ENCODE data around the gene NUP210.
"Not testable (repeated sequence)": the region's sequence is repeated elsewhere in the genome, so short reads cannot be mapped to it uniquely, and the experiment has no call there.

The NUP210 gene

DNA sequence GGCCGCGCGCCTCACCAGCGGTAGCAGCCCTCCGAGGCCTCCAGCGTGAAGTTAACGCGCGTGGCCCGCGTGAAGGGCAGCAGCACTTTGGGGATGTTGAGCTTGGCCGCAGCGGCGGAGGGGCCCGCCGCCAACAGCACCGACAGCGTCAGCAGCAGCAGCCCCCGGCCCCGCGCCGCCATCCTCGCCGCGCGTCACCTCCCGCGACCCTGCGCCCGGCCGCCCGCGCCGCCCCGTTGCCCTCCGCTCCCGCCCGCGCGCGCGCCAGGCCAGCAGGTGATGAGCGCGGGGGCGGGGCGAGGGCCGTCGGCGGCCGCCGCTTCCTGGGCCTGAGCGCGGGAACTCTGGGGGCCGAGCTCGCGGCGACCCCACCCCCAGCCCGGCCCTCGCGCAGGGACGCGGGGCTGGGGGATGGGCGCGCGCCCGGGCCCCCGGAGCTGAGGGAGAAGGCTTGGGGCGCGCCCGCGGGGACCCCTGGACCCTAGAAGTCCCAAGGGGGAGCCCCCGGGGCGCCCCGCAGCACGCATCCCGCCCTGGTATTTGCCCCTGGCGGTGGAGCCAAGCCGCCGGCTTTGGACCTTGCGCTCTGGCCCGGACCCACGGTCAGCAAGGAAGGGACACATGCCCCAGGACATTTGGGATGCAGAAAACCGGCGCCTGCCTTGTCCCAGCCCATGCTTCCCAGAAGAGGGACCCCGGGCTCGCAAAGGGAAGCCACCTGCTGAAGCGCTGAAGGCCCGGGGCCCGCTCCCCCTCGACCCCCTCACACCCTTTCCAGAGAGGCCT lies at the start of gene NUP210:
NUP210 (minus strand) TSS at position 278 of the 786 bp plus-strand sequence; CDS start at position 182, 96 bp downstream.
- DNase-seq = peak; percentile 85
- ATAC-seq = peak; percentile 41

DNA sequence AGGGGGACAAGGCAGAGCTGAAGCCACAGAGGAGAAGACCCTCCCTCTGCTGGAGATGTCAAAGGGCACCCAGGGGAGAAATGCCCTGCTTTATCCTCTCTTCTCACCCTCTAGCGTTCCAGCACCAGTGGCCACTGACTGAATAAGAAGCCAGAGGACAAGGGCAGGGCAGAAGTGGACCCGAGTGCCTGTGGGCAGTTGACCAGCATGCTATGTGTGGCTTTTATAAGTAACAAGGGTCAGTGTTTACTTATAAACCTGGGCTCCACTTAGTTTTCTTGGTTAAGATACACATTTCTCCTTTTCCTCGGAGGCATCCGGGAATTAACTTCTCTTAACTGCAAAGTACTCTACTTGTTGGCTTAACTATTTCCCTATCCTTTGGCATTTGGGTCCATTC lies 46.7 kb upstream of the NUP210 start:
- ATAC-seq (no peak), DNase-seq (no peak)

DNA sequence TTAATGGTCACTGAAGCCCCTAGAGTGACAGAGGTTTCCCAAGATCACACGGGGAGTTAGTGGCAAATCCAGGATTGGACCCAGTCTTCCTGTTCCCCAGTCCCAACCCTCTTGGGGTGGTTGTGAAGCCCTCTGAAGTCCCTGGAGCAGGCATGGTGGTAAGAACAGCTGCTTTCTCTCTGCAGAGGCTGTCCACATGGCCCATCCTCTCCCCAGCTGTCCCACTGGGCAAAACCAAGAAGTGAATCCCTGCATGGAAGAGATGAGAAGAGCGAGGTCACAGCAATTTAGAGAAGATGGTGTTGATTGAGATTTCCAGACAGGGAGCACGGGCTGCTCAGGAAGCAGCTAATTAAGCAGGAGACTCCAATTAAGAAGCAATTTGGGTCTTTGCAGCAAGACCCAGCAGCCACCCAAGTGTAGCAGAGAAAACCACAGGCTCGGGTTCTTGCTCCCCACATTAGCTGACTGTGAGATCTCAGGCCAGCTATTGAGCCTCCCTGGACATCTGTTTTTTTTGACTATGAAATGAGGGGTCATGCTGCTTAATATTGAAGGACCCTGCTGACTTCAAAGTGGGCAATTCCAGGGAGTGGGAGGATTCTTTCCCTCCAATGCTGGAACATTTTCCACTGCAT lies 45.2 kb upstream of the NUP210 start:
- ATAC-seq (no peak), DNase-seq (no peak)

DNA sequence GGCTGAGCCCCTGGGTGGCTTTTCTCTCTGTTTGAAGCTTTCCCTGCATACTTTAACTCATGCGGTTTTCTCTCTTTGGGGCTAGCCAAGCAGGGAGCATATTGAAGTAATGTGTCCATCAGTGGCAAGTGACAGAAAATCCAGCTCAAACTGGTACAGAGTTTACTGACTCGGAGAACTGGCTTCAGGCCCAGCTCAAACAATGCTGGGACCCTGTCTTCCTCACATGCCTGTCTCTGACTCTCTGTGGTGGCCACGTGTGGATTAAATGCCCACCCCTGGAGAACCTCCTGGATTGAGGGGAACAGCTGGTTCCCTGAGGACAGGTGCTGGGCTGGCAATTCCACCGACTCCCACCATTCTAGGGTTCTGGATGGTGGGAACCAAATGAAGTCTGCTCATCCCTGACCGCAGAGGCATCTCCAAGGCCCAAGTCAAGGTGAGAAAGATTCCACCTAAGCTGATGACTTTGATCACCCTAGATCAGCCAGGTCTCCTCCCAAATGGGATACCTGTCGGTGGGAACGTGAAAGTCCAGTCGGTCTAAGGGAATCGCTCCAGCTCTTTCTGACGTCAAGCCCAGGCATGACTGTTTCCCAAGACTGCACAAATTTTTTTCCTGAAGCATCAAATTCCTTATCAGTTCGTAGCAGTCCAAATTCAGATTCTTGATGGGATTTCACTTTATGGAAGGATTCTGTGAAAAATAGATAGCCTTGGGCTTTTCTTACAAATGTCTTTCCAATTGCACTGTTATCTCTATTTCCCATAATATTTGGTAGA lies 43.7 kb upstream of the NUP210 start:
- DNase-seq = no peak
- ATAC-seq = no peak

DNA sequence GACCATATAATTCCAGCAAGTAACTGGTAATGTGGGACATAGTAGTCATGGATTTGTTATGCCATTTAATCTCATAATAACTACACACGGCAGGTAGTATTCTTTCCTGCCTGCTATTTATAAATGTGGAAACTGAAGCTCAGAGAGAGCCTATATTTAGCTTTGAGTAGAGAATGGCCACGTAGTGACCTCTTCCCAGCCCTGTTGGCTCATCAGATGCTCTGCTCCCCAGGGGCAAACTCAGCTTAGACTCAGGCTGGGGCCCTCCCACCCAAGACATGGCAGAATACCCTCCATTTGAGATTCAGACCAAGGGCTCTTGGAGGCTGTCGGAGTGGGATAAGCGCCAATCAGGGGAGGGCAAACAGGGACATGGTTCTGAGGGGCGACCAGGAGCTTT lies 42.7 kb upstream of the NUP210 start:
- ATAC-seq (no peak), DNase-seq (no peak)

DNA sequence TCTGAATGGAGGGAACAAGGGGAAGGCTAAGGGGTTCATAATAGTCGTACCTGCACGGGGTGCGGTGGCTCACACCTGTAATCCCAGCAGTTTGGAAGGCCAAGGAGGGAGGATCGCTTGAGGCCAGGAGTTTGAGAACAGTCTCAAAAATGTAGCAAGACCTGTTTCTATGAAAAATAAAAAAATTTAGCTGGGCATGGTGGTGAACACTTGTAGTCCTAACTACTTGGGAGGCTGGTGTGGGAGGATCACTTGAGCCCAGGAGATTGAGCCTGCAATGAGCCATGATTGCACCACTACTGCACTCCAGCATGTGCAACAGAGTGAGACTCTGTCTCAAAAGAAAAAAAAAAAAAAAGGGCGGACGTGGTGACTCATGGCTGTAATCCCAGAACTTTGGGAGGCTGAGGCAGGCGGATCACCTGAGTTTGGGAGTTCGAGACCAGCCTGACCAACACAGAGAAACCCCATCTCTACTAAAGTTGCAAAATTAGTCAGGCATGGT lies 42.1 kb upstream of the NUP210 start:
- DNase-seq (no peak), ATAC-seq (no peak)

DNA sequence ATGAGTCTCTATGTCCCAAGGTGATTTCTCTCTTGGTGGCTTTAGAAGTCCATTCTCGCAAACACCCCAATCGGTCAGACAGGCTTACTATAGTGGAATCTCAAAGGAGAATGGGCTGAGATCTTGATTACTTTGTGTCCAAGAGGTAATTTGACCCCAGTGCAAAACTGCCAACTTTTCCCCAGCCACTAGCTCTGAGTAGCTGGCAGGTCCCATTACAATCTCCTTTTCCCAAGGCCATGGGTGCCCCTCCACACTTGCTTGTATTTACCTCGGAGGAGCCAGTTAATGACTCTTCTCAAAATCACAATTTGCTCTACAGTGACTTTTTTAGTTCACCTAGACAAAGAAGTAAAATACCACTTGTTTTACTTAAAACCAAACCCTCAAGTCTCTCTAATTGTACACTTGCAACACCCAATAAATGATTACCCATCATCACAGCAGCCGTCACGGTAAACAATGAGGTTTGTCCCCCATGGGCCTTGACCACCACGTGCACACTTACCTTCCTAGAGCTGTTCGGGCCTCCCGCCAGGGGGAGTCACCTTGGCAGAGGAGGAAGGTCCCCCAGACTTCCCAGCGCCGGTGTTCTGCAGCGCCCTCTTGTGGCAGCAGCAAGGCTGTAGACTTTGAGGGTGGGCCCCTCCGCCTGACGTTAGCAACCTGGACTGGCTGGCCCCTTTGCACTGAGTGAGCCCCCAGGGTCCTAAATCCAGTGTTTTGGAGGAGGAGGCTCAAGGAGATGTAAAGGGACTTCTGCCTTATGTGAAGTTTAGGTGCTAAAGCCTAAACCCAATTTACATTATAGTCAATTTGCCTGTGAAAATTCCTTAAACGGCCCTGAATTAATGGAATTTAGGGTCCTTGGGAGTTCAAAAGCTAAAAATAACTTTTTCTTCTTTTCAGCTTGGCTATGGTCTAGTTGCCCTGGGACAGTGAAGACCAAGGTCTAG lies 41.3 kb upstream of the NUP210 start:
- DNase-seq (peak; percentile 88), ATAC-seq (peak; percentile 88)

DNA sequence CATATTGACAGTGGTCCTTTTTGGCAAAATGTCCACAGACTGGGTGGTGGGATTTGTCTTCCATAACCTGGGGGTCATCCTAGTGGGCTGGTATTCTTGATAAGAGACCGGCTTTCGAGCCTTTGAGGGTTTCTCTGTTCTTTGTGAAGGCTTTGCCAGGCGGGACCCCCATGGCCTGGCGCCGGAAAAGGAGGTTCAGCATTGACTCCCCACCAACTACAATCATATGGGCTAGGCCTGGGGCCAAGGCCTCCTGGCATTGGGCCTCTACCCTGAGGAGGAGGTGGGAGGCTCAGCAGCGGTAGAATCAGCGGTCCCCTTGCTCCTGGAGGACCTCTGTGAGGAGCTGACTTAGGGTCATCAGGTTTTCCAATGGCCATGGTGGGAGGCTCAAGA lies 40.2 kb upstream of the NUP210 start:
- ATAC-seq = no peak
- no peak for DNase-seq

DNA sequence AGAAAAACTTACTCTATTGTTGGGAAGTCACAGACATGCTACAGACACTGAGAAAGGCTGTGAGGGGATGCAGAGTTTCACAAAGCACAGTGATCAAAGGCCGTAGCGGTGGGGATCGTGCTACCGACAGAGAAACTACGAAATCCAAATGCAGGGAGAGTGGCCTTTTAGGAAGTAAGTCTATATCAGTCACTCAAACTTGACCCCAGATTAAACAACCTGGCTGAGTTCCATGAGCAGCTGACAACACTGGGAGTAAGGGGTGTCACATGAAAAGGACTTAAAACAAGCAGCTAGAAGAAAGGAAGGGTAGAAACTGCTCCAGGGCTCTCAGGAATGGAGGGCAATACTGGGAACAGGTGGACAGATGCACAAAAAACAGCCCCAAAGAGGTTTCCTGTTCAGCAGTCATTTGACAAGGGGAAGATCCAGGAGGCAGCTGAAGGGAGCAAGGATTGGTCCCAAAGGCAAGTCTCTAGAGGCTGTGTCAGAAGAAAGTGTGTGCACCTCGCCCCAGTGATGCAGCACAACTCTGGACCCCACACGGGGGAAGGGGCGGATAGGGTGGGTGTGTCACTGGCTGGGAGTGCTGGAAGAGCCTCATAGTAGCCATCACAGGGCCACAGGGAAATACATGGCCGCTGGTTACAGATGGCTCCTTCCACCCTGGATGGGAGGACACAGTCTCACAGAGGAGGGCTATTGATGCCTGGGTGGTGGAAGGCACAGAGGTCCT lies 39.7 kb upstream of the NUP210 start:
- no peak for ATAC-seq

DNA sequence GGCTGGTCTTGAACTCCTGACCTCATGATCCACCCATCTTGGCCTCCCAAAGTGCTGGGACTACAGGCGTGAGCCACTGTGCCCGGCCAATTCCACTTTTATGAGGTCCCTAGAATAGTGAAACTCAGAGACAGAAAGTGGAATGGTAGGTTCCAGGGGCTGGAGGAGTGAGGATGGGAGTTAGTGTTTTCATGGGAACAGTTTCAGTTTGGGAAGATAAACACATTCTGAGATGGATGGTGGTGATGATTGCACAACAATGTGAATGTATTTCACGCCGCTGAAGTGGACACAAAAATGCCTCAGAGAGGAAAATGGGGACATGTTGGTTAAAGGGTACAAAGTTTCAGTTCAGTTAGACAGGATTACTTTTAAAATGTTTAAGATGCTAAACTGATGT lies 37.5 kb upstream of the NUP210 start:
- DNase-seq = no peak
- no peak for ATAC-seq

More for the DNA sequence above, 39.7 kb upstream of the NUP210 start:
- DNase-seq = no peak

DNA sequence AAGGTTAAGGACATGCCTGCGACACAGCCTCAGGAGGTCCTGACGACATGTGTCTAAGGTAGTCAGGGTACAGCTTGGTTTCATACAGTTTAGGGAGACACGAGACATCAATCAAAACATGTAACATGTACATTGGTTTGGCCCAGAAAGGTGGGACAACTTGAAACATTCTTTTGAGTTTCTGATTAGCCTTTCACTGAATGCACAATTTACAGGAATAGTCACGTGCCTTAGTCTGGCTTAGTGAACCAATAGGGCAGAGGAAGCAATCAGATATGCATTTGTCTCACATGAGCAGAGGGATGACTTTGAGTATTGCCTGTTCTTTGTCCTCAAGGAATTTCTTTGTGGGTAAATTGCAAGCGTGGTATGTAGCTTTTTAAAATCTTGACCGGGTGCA lies 35.5 kb upstream of the NUP210 start:
- no peak for DNase-seq
- no peak for ATAC-seq

DNA sequence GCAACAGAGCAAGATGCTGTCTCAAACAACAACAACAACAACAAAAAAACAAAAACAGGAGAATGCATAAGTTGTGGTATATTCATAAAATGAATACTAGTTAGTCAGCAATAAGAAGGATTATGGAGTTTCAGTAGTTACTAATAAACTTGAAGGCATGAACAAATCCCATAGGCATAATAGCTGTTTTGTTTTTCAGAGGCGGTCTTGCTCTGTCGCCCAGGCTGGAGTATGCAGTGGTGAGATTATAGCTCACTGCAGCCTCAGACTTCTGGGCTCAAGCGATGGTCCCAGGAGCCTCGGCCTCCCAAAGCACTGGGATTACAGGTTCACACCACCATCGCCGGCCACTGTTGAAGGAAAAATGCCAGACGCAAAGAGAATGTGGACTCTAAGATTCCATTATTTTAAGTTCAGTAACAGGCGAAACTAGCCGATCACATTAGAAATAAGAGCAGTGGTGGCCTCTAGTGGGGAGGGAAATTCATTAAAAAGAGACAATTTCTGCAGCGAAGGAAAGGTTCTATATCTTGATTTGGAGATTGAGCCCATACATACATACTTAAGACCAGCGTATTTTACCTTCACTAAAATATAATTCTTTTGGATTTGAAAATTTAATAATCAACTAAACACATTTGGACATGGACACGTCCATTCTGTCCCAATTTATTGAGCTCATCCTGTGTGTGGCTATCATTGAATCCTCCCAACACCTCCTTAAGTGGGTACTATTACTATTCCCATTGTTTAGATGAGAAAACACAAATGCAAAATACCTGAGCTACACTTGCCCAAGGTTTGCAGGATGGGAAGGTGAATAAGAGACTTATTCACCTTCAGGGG lies 32.6 kb upstream of the NUP210 start:
- ATAC-seq (no peak), DNase-seq (peak; percentile 38)

DNA sequence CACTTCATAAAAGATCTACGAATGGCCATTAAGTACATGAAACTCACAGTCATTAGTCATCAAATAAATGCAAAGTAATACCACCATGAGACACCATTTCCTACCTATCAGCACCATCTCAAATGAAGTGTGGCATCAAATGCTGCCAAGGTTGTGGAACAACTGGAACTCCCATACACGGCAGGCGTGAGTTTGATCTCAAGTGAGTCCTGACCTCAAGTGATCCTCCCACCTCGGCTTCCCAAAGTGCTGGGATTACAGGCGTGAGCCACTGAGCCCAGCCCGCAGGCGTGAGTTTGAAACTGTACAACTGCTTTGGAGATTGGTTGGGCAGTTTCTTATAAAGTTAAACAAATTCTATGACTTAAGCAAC lies 31.2 kb upstream of the NUP210 start:
- DNase-seq = peak; percentile 40
- ATAC-seq = peak; percentile 72

DNA sequence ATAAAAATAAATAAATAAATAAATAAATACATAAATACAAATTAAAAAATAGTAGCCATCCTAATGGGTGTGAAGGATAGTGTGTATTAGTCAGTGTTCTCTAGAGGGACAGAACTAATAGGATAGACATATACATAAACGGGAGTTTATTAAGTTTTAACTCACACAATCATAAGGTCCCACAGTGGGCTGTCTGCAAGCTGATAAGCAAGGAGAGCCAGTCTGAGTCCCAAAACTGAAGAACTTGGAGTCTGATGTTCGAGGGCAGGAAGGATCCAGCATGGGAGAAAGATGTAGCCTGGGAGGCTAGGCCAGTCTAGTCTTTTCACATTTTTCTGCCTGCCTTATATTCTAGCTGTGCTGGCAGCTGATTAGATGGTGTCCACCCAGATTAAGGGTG lies 22.8 kb upstream of the NUP210 start:
- not testable (repeated sequence) for DNase-seq

DNA sequence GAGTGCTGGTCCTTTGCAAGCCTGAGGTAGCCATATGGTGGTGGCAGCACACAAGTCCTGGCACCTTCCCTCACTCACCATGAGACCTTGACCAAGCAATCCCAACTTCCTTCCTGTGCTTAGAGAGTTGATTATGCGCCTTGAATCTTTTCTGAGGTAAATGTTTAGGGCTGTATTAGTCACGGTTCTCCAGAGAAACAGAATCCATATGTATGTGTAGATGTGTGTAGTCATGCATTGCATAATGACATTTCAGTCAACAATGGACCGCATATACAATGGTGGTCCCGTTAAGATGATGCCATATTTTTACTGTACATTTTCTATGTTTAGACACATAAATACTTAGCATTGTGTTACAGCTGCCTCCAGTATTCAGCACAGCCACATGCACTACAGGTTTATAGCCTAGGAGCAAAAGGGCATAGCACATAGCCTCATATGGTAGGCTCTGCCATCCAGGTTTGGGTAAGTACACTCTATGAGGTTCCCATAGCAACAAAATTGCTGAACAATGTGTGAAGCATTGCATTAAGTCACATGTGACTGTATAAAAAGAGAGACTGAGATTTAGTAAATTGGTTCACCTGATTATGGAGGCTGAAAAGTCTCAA lies 20.2 kb upstream of the NUP210 start:
- ATAC-seq = no peak
- DNase-seq = no peak

More for the DNA sequence above, 22.8 kb upstream of the NUP210 start:
- not testable (repeated sequence) for ATAC-seq

DNA sequence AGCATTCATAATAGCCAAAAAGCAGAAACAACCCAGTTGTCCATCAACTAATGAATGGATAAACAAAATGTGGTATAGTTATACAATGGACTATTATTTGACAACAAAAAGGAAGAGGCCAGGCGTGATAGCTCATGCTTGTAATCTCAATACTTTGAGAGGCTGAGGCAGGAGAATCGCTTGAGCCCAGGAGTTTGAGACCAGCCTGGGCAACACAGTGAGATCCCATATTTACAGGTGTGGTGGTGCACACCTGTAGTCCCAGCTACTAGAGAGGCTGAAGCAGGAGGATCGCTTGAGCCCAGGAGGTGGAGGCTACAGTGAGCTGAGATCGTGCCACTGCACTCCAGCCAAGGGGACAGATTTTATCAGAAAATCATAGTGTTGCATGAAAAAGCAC lies 16.1 kb upstream of the NUP210 start:
- not testable (repeated sequence) for DNase-seq, ATAC-seq

DNA sequence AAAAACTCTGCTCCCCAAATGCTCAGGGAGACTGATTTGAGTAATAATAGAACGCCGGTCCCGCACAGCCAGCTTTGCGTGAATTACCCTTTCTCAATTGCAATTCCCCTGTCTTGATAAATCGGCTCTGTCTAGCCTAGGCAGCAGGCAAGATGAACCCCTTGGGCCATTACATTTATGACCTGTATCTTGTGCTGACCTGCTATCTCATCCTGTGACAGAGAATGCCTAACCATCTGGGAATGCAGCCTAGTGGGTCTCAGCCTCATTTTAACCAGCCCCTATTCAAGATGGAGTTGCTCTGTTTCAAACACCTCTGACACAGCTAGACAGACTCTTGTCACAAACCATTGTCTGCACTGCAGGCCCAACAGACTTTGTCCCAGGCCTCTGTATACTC lies 13.8 kb upstream of the NUP210 start:
- no peak for ATAC-seq
- no peak for DNase-seq

DNA sequence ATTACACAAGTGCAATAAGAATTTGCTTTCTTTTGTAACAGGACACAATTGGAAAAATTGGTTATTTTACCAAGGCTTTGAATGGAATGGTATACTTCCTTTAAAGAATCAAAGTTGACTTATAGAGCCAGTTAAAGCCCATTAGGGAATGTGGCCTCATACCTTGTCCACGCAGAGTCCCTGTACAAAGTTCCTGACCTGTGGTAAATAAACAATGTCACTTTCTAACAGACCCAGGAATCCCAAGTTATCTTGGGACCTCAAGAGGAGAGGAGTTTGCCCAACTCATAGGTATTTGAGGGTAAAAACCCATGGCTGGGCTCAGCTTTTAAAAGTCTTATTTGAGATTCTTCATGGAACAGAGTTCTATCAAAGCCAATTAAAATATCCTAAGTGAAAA lies 12.0 kb upstream of the NUP210 start:
- DNase-seq (no peak), ATAC-seq (no peak)

DNA sequence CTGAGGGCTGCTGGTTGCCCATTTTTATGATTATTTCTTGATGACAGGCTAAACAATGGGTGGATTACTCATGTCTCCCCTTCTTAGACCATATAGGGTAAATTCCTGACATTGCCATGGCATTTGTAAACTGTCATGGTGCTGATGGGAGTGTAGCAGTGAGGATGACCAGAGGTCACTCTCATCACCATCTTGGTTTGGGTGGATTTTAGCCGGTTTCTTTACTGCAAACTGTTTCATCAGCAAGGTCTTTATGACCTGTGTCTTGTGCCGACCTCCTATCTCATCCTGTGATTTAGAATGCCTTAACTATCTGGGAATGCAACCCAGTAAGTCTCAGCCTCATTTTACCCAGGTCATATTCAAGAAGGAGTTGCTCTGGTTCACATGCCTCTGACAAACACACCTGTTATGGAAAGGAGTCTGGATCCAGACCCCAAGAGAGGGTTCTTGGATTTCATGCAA lies 10.3 kb upstream of the NUP210 start:
- not testable (repeated sequence) for ATAC-seq, DNase-seq

Data from stimulated activated naive CD8-positive, alpha-beta T cell treated with anti-CD3 and anti-CD28 coated beads, Interleukin-15, Interleukin-2, amounts not matched to agents 100 U/mL and 50 U/mL, for 24 hours (primary cell).